ENCODE measurements around the gene MISFA.
"Not testable (repeated sequence)": the region's sequence is repeated elsewhere in the genome, so short reads cannot be mapped to it uniquely, and the experiment has no call there.

MISFA gene

DNA sequence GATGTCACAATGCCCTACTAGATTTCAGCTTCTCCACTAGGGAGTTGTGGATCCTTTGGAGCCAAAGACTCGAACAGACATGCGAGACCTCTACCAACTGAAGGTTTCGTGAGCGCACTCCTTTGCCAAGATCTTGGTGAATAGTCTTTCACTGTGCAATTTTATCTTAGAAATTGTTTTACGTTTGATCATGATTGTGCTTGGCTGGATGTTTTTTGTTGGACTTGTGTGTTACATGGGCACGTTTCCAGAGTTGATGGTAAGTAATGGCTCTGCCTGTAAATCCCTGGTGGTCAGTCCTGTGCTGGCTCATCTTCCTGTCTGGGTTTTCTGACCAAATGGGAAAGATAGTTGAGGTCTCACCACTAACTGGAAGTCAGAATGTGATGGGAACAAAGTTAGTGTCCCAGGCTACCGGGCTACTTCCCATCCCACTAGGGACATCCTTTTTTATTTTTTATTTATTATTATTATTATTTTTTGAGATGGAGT lies at the start of gene MISFA:
MISFA (plus strand) TSS at position 51 of the 492 bp plus-strand sequence; CDS start at position 191, 140 bp downstream.
- no peak for DNase-seq (ENCODE audit: low spot score)

DNA sequence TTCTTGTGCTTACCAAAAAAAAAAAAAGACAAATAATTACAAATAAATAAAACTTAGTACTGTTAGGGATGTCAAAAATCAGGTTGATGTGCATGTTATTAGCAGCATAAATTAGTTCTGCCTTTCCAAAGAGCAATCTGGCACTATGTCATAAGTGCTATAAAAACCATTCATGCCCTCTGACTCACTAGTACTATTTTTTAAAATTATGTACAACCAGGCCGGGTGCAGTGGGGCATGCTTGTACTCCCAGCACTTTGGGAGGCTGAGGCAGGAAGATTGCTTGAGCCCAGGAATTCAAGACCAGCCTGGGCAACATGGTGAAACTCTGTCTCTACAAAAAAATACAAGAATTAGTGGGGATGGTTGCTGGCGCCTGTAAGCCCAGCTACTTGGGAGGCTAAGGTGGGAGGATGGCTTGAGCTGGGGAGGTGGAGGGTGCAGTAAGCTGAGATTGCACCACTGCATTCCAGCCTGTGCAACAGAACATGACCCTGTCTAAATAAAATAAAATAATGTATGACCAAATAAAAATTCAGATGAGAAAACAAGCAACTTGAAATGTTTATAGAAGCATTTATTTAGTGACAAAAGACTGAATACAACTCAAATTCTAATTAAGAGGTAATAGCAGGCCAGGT lies 36.4 kb upstream of the MISFA start:
- no peak for DNase-seq (ENCODE audit: low spot score)

- no peak for DNase-seq (ENCODE audit: low spot score)
Observed at GRCh38 chr11:18564149-18564548, 35.4 kb upstream of the MISFA start.

DNA sequence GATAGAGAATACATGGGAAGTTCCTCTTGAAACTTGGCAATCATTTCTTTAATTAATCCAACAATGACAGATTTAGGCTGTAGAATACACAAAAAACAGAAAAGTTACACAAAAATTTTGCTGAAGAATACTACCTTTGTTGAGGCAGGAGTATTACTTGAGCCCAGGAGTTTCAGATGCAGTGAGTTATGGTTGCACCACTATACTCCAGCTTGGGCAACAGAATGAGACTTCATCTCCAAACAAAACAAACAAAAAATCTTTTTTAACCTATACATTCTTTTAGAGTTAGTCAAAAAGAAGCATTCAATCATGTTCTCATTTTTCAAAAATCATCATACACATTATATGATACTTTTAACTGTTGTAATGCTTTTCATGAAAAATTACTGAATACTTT lies 33.2 kb upstream of the MISFA start:
- DNase-seq (ENCODE audit: low spot score) = no peak

DNA sequence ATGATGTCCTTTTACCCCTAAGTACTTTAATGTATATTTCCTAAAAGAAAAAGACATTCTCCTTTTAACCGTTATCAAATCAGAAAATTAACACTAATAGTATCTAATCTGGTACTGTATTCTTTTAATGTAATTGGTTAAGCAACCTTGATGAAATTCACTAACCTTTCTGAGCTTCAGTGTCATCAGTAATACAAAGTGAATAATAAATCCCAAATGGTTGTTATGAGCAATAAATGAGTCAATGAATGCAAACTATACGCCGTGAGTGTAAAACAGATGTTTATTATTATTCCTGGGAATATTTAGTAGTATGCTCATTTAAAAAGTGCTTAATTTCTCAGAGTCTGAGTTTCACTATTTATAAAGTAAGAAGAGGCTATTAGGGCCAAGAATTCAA lies 32.5 kb upstream of the MISFA start:
- no peak for DNase-seq (ENCODE audit: low spot score)

- DNase-seq (ENCODE audit: low spot score) = no peak
Observed at GRCh38 chr11:18575361-18575760, 24.2 kb upstream of the MISFA start.

- no peak for DNase-seq (ENCODE audit: low spot score)
Observed at GRCh38 chr11:18578975-18579598, 20.5 kb upstream of the MISFA start.

DNA sequence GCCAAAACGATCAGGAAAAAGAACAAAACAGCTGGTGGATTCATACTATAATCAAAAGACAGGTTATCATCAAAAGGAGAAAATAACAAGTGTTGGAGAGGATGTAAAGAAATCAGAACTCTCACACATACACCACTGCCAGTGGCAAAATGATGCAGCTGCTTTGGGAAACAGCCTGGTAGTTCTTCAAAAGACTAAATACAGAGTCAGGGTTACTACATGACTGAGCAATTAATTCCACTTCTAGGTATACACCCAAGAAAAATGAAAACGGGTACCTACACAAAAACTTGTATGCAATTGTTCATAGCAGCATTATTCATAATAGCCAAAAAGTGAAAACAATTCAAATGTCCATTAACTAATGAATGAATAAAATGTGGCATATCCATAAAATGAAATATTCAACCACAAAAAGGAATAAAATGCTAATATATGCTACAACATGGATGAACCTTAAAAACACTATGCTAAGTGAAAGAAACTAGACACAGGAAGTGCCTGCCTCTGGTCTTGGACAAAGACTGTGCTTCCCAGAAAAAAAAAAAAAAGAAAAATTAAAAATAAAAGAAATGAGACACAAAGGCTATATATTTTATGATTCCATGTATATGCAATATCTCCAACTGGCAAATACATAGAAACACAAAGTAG lies 19.3 kb upstream of the MISFA start:
- DNase-seq (ENCODE audit: low spot score) = no peak

DNA sequence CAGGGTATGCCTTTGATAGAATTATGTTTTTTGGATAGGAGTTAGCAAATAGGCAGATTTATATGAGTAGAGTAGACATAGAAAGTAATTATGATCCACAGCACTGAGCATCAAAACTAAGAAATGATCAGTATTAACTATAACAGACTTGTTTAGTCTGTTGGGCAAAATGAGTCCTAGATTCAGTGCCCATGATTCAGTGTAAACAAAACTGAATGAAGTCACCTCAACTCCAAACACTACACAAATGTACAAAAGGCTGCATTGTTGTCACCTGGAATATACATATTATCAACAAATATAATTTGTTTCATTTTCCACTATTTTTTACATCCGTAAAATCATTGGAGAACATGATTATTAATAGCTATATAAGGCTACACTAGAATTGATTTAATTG lies 17.8 kb upstream of the MISFA start:
- no peak for DNase-seq (ENCODE audit: low spot score)

DNA sequence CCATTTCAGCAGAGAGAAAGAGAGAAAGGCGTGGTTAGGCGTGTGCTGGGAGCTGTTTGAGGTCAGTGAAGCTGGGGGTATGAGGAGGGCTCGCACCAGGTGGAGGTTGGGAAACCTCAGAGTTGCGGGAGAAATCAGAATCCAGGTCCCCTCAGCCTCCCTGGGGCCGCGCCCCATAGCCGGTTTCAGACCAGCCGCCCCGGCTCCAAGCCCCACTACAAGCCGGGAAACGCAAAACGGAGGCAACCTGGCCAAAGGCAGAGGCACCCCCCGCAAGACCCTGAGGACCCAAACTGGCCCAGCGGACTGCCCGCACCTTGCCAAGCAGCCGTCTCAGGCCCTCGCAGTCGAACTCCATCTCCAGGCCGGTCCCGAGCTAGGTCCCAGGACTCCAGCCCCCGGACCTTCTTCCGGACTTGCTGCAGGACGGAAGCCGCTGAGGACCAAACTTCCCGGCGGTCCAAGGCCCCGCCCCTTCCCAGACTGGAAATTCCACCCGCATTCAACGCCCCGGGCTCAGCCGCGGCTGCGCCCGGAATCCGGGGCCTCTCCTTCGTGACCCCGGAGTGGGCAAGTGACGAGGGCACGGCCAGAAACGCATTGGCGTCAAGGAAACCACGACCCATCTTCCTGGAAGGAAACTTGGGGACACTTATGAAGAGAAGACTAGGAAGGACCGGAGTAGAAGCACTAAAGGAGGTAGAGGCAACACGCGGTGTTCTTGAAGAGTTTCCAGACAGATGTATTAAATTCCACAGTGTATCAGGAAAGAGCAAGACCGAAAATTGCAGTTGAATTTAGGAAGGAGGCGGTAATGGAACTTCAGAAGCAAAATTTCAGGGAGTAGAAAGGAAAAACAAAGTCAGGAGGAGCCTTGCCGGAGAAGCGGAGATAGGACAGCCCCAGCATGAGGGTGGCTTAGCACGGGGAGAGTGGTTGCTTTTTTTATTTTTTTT lies 11.0 kb upstream of the MISFA start, which contains the start of gene UEVLD:
UEVLD (minus strand) TSS at position 438 of the 956 bp plus-strand sequence; CDS start at position 358, 80 bp downstream.
- peak; percentile 88 for DNase-seq (ENCODE audit: low spot score)

GRCh38 chr11:18590571-18590970 lies 9.0 kb upstream of the MISFA start:
- DNase-seq (ENCODE audit: low spot score) = no peak

DNA sequence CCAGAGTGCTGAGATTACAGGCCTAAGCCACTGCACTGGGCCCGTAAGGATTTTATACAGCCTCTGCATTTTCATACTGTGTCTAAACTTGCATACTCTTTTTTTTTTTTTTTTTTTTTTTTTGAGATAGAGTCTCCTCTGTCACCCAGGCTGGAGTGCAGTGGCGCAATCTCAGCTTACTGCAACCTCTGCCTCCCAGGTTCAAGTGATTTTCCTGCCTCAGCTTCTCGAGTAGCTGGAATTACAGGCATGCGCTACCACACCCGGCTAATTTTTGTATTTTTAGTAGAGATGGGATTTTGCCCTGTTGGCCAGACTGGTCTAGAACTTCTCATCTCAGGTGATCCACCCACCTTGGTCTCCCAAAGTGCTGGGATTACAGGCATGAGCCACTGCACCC lies 5.5 kb upstream of the MISFA start:
- not testable (repeated sequence) for DNase-seq (ENCODE audit: low spot score)

GRCh38 chr11:18594999-18595749 lies 4.4 kb upstream of the MISFA start:
- DNase-seq (ENCODE audit: low spot score) = no peak

DNA sequence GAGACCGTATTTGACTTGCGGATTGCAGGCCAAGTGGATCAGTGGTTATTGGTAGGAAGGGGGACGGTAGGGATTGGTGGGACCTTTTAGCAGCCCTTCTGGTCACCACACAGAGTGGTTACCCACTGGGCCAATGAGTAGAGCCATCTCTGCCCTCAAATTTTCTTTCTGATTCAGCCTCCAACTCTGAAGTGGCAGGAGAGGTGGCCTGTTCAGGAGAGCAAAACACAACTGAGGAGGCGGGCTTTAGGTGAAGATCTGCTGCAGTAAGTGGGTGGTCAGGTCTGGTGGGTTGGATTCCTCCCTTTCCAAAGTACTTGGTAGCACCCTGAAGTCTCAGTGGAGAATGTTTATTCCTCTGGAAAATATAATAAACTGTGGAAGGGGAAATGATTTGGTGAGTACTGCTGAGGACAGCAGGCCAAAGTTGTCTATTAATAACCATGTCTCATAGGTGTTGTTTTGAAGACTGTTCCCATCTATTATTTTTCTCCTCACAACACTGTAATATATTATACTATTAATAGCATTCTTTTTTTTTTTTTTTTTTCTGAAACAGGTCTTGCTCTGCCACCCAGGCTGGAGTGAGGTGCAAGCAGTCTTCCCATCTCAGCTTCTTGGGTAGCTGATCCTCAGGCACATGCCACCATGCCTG lies 1.5 kb downstream of the MISFA start:
- DNase-seq (ENCODE audit: low spot score) = no peak

DNA sequence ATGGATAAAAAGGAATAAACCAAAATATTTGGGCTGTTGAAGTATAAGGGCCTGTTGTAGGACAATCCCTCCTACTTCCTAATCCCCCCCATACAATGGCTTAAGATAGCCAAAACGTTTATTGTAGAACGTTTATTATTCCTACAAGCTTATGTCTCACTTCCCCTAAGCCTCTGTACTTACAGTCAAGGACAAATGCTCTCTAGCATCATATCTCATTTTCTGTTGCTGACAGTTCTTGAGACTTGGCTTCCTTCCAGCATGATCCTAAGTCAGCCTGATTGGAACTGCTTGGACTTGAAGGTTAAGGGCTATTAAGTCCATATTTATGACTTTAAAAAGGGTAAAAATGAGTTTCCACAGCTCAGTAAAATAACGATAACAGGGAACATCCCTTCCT lies 8.8 kb downstream of the MISFA start:
- no peak for DNase-seq (ENCODE audit: low spot score)

- no peak for DNase-seq (ENCODE audit: low spot score)
Observed at GRCh38 chr11:18611196-18611595, 11.6 kb downstream of the MISFA start.

- no peak for DNase-seq (ENCODE audit: low spot score)
Observed at GRCh38 chr11:18612394-18612793, 12.8 kb downstream of the MISFA start.

- DNase-seq (ENCODE audit: low spot score) = no peak
Observed at GRCh38 chr11:18614667-18615066, 15.1 kb downstream of the MISFA start.

DNA sequence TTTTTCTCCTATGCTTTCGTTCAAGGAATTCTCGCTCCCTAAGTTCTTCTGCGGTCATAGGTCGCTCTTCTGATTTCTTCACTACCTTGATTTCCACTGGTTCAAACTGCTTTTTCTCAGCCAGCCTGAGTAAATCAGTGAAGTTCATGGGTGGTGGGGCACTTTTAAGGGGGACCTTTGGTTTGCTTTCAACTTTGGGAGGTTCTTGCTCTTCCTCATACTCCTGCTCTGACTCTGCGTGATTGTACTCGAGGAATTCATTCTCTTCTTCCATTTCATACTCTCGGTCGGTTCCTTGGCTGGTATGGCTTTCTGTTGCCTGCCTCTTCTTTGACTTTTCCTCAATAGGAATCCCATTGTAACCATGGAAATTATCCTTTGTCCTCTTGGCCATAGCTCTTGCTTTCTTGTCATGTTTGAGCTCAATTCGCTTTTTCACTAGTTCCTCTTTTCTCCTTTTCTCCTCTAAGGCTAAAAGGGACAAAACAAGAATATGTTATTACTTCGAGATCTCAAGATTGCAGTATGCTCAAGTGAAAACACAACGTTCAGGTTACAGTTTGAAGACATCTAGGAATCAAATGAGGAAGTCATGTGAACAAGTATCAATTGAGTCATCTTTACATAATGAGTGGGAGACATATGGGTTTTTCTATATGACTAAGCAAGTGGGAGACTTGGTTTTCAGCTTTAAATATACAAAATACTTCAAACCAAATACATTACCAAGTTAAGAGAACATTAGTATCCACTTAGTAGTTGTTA lies 16.2 kb downstream of the MISFA start:
- DNase-seq (ENCODE audit: low spot score) = no peak

All from cerebellar cortex (tissue), 1 donor.